ENCODE results near the gene MDC1. TPM values are rescaled to one million over a fixed set of nuclear protein-coding genes. Genes with fewer than 3 reads are reported as not detected.

MDC1 gene
- total RNA-seq, 1 experiment from 2014 or later = 77.6 TPM

GRCh38 chr6:30703011-30703410 is 14.1 kb downstream of the MDC1 start:
- Histone ChIP-seq H4K5ac (ENCODE audit: insufficient read length, low read depth, low read length) (no peak overlapping the region), H3K4ac (ENCODE audit: low read depth, low read length) (no peak overlapping the region), H3K9ac (ENCODE audit: extremely low read depth, insufficient read length, low read length) (no peak overlapping the region), H2AK5ac (ENCODE audit: insufficient read length, low read length) (no peak overlapping the region), H3K23ac (ENCODE audit: insufficient read length, low read depth, low read length) (no peak overlapping the region), H4K20me1 (ENCODE audit: control insufficient read depth, insufficient read depth, insufficient read length) (no peaks in the 10 kb centered on the region), H3K23me2 (ENCODE audit: insufficient read length, low read depth, low read length, poor library complexity, severe bottlenecking) (no peaks in the 10 kb centered on the region), H3K9me3 (ENCODE audit: control insufficient read depth, low read depth, low read length) (no peaks in the 10 kb centered on the region), H2BK15ac (ENCODE audit: low read depth, low read length) (no peak overlapping the region), H3K27me3 (ENCODE audit: insufficient read depth, low read length) (no peaks in the 10 kb centered on the region), H3K27ac (ENCODE audit: insufficient read length, low read depth, low read length) (no peak overlapping the region), H3K4me2 (ENCODE audit: insufficient read depth, insufficient read length, low read length) (no peak overlapping the region), H4K91ac (ENCODE audit: insufficient read length, low read depth, low read length) (no peak overlapping the region), H2BK20ac (ENCODE audit: low read depth, low read length, poor library complexity, severe bottlenecking) (no peak overlapping the region), H3K79me1 (ENCODE audit: insufficient read depth, low read depth, low read length, poor library complexity, severe bottlenecking) (no peaks in the 10 kb centered on the region), H2BK5ac (ENCODE audit: insufficient read length, low read length) (no peak overlapping the region), H2BK120ac (ENCODE audit: low read depth, low read length, poor library complexity, severe bottlenecking) (no peak overlapping the region), H2BK12ac (ENCODE audit: insufficient read length, low read depth, low read length) (no peak overlapping the region), H2AFZ (ENCODE audit: low read length) (no peak overlapping the region), H3K56ac (ENCODE audit: insufficient read length, low read depth, low read length) (no peak overlapping the region), H3K4me1 (ENCODE audit: insufficient read depth, low read length) (0 out of 2 replicates have a peak, but pooled peaks cover 2% of the 10 kb centered on the region), H3K18ac (ENCODE audit: insufficient read length, low read depth, low read length) (no peak overlapping the region), H3K79me2 (ENCODE audit: insufficient read depth, low read length) (no peaks in the 10 kb centered on the region), H3K14ac (ENCODE audit: insufficient read depth, low read length) (no peak overlapping the region), H3T11ph (ENCODE audit: low read length) (no peak overlapping the region), H4K8ac (replicated peaks; ENCODE audit: insufficient read length, low read depth, low read length) (no peak overlapping the region)
- Mint-ChIP-seq H3K27me3 (ENCODE audit: low read depth) (no peaks in the 10 kb centered on the region), H3K36me3 (ENCODE audit: insufficient read depth in 1 of 3, low read depth in 3 of 3) (peaks cover 50 to 76% (median 71%) of the 10 kb centered on the region in 3 experiments; a peak in 6 of 7 replicates), H3K4me3 (no peak overlapping the region), H3K9me3 (no peaks in the 10 kb centered on the region), H3K27ac (no peak overlapping the region), H3K4me1 (peaks cover 5 to 9% of the 10 kb centered on the region in 2 experiments)
- no CpG with 5 or more reads among the region's 10 CpGs for WGBS (ENCODE audit: extremely low coverage, insufficient read length, low lambda C conversion rate)
- no peak for DNase-seq
- TF ChIP-seq, protein P1, sequence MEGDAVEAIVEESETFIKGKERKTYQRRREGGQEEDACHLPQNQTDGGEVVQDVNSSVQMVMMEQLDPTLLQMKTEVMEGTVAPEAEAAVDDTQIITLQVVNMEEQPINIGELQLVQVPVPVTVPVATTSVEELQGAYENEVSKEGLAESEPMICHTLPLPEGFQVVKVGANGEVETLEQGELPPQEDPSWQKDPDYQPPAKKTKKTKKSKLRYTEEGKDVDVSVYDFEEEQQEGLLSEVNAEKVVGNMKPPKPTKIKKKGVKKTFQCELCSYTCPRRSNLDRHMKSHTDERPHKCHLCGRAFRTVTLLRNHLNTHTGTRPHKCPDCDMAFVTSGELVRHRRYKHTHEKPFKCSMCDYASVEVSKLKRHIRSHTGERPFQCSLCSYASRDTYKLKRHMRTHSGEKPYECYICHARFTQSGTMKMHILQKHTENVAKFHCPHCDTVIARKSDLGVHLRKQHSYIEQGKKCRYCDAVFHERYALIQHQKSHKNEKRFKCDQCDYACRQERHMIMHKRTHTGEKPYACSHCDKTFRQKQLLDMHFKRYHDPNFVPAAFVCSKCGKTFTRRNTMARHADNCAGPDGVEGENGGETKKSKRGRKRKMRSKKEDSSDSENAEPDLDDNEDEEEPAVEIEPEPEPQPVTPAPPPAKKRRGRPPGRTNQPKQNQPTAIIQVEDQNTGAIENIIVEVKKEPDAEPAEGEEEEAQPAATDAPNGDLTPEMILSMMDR (conservative IDR thresholded peaks at IDR 0.05) = no peak

Measured in H9 (cell line).